Transverse colon (tissue), 4 donors: ENCODE measurements around the gene NCEH1. TPM values are rescaled to one million over a fixed set of nuclear protein-coding genes. Genes with fewer than 3 reads are reported as not detected.

ENCODE experiments used
- DNase-seq: peaks from one replicate; pipeline ENCODE4 v3.0.0-alpha.2; 2019
- H3K27ac ChIP-seq, 4 donors: fragments of 200-600 bp; sonication (generic); 2 replicates each; pipeline ENCODE4 v1.5.1; 2016 to 2018; ENCODE audit warnings: inconsistent platforms in 4 of 4
- H3K27me3 ChIP-seq: fragments of 200-600 bp; sonication (generic); 2 replicates; pipeline ENCODE4 v1.5.1; 2017; ENCODE audit warnings: inconsistent platforms
- H3K36me3 ChIP-seq, 4 donors: fragments of 200-600 bp; sonication (generic); 2 replicates each; pipeline ENCODE4 v1.5.1; 2017 to 2019; ENCODE audit warnings: inconsistent platforms in 4 of 4
- H3K4me1 ChIP-seq, 4 donors: fragments of 200-600 bp; sonication (generic); 2 replicates each; pipeline ENCODE4 v1.5.1; 2017 to 2020; ENCODE audit warnings: inconsistent platforms in 4 of 4
- H3K4me3 ChIP-seq, 4 donors: fragments of 200-600 bp; sonication (generic); 1 replicate in 1 of 4; 2 replicates in 3 of 4; pipeline versions ENCODE4 v1.5.1 to v1.6.1; 2017 to 2019; ENCODE audit warnings: inconsistent platforms in 4 of 4
- H3K9me3 ChIP-seq, 2 donors: fragments of 200-600 bp; sonication (generic); 2 replicates each; pipeline ENCODE4 v1.5.1; 2017 to 2019; ENCODE audit warnings: inconsistent platforms in 2 of 2
- EP300 ChIP-seq: sonication (generic); formaldehyde crosslinking; IDR thresholded peaks from one replicate; pipeline ENCODE4 v1.6.1; 2017; ENCODE audit warnings: antibody characterized with exemption, low read depth
- POLR2A ChIP-seq: fragments of 450-650 bp; IDR thresholded peaks from one replicate; pipeline ENCODE4 v1.6.1; 2016; ENCODE audit warnings: antibody characterized with exemption, mild to moderate bottlenecking, moderate library complexity
- POLR2AphosphoS5 ChIP-seq, 3 donors: sonication (generic); formaldehyde crosslinking; IDR thresholded peaks; one replicate each; pipeline ENCODE4 v1.6.1; 2016; ENCODE audit warnings: antibody characterized with exemption in 3 of 3
- WGBS, 2 donors: methylation state at CpG; one replicate each; pipeline ENCODE4 v1.1.5; 2018; ENCODE audit warnings: low coverage in 1 of 2; 5-methylcytosine and 5-hydroxymethylcytosine counted together
- in situ Hi-C, 4 donors: fragments of 200-750 bp; cut with MboI; loops; one replicate each; pipeline versions ENCODE4 v1.15.0 to v1.15.1; 2017; ENCODE audit warnings: low sequenced_read_pairs in 3 of 4, low pct_ligation_motif_present in 1 of 4, low pct_unique_long_range_greater_than_20kb in 1 of 4
- intact Hi-C: fragments of 100-400 bp; cut with DNase I; formaldehyde crosslinking; loops from one replicate; pipeline ENCODE4 v1.15.1; 2023; ENCODE audit warnings: low total_unique reads
- total RNA-seq, 4 donors: library from RNA; depleted of rRNA; stranded (reverse); fragments of >200 nt; gene quantifications; one replicate each; pipeline ENCODE4 v1.1.0, GENCODE V29; 2016
- TF ChIP-seq, protein P1 (sequence below), 5 experiments: fragments of 200-600 bp in 3 of 5; fragments of 450-650 bp in 2 of 5; sonication (generic) in 3 of 5; IDR thresholded peaks; 1 replicate in 2 of 5; 2 replicates in 3 of 5; pipeline ENCODE4 v1.5.1; 2016 to 2017; ENCODE audit warnings: antibody characterized with exemption in 5 of 5, inconsistent platforms in 3 of 5, mild to moderate bottlenecking in 2 of 5, moderate library complexity in 1 of 5

NCEH1 gene
- total RNA-seq, 4 donors from 2014 or later, result 2.4 to 88.3 (median 29.3) TPM

GRCh38 chr3:172643506-172644179 is 67.2 kb downstream of the NCEH1 start:
- 90 to 92% methylated on average over 3 to 5 of the region's 5 CpGs for WGBS, 2 donors
- H3K27ac ChIP-seq, result no peak overlapping the region
- peaks cover 0 to 3% (median 0%) of the 10 kb centered on the region in 4 donors for H3K36me3 ChIP-seq
- DNase-seq, result no peak
- TF ChIP-seq EP300, result no peak
- TF ChIP-seq, protein P1, sequence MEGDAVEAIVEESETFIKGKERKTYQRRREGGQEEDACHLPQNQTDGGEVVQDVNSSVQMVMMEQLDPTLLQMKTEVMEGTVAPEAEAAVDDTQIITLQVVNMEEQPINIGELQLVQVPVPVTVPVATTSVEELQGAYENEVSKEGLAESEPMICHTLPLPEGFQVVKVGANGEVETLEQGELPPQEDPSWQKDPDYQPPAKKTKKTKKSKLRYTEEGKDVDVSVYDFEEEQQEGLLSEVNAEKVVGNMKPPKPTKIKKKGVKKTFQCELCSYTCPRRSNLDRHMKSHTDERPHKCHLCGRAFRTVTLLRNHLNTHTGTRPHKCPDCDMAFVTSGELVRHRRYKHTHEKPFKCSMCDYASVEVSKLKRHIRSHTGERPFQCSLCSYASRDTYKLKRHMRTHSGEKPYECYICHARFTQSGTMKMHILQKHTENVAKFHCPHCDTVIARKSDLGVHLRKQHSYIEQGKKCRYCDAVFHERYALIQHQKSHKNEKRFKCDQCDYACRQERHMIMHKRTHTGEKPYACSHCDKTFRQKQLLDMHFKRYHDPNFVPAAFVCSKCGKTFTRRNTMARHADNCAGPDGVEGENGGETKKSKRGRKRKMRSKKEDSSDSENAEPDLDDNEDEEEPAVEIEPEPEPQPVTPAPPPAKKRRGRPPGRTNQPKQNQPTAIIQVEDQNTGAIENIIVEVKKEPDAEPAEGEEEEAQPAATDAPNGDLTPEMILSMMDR (IDR thresholded peaks at IDR 0.05), result no peak
- in situ Hi-C loops, result no loop called here
- H3K4me3 ChIP-seq, result no peak overlapping the region
- no peaks in the 10 kb centered on the region for H3K9me3 ChIP-seq
- H3K4me1 ChIP-seq, result peaks cover 0 to 7% (median 0%) of the 10 kb centered on the region in 4 donors
- intact Hi-C loops, result no loop called here
- no peaks in the 10 kb centered on the region for H3K27me3 ChIP-seq

- intact Hi-C loops (no loop called here), in situ Hi-C loops (no loop called here)
- WGBS, 2 donors, result 97 to 98% methylated on average over 5 of the region's 5 CpGs
- Histone ChIP-seq H3K27me3 (no peaks in the 10 kb centered on the region), H3K9me3 (no peaks in the 10 kb centered on the region), H3K27ac (no peak overlapping the region), H3K4me3 (no peak overlapping the region), H3K36me3 (peaks cover 0 to 3% (median 0%) of the 10 kb centered on the region in 4 donors), H3K4me1 (no peaks in the 10 kb centered on the region)
- no peak for DNase-seq
- TF ChIP-seq EP300 (no peak), POLR2AphosphoS5 (IDR thresholded peaks at IDR 0.05) (no peak)
- TF ChIP-seq, protein P1 (IDR thresholded peaks at IDR 0.05), result no peak
Measured at GRCh38 chr3:172641291-172641690, 69.6 kb downstream of the NCEH1 start.

- no peak for DNase-seq
- 87 to 94% methylated on average over 3 to 5 of the region's 5 CpGs for WGBS, 2 donors
- Histone ChIP-seq H3K27ac (no peak overlapping the region), H3K4me3 (no peak overlapping the region), H3K36me3 (peaks cover 0 to 3% (median 0%) of the 10 kb centered on the region in 4 donors), H3K4me1 (no peaks in the 10 kb centered on the region), H3K27me3 (no peaks in the 10 kb centered on the region), H3K9me3 (no peaks in the 10 kb centered on the region)
- intact Hi-C loops, result no loop called here
- in situ Hi-C loops, result no loop called here
- TF ChIP-seq, protein P1 (IDR thresholded peaks at IDR 0.05), result no peak
- TF ChIP-seq POLR2AphosphoS5 (IDR thresholded peaks at IDR 0.05) (no peak), POLR2A (no peak), EP300 (no peak)
Measured at GRCh38 chr3:172640751-172641150, 70.1 kb downstream of the NCEH1 start.

- no peak for DNase-seq
- H3K9me3 ChIP-seq, result no peaks in the 10 kb centered on the region
- in situ Hi-C loops (no loop called here), intact Hi-C loops (loop anchor here (5.0 kb wide), 1 partner anchor 768 kb away; no protein-coding TSS in a partner anchor)
- H3K36me3 ChIP-seq, result no peaks in the 10 kb centered on the region
- TF ChIP-seq POLR2A, result no peak
- TF ChIP-seq POLR2AphosphoS5 (IDR thresholded peaks at IDR 0.05), result no peak
- TF ChIP-seq, protein P1 (IDR thresholded peaks at IDR 0.05), result no peak
- no peak for TF ChIP-seq EP300
- 54 to 67% methylated on average over 3 of the region's 3 CpGs for WGBS, 2 donors
- no peak overlapping the region for H3K4me3 ChIP-seq
- no peak overlapping the region for H3K27ac ChIP-seq
- H3K4me1 ChIP-seq, result peaks cover 0 to 8% (median 0%) of the 10 kb centered on the region in 4 donors
- H3K27me3 ChIP-seq, result no peaks in the 10 kb centered on the region
Measured at GRCh38 chr3:172635588-172635987, 75.3 kb downstream of the NCEH1 start.
